Nephron (organoid): ENCODE results near the gene INTS1.

Source experiments
- H3K27ac Mint-ChIP-seq, 3 experiments: 2 replicates each; pipeline ENCODE4 v1.8.0; 2020; ENCODE audit warnings: mixed read lengths in 3 of 3, mild to moderate bottlenecking in 2 of 3, moderate library complexity in 1 of 3
- H3K27me3 Mint-ChIP-seq: 2 replicates; pipeline ENCODE4 v1.8.0; 2021; ENCODE audit warnings: low read depth, mild to moderate bottlenecking, moderate library complexity, mixed read lengths
- H3K36me3 Mint-ChIP-seq: 2 replicates; pipeline ENCODE4 v1.8.0; 2020; ENCODE audit warnings: low read depth, mixed read lengths
- H3K4me1 Mint-ChIP-seq: 2 replicates; pipeline ENCODE4 v1.8.0; 2020; ENCODE audit warnings: mixed read lengths
- H3K4me3 Mint-ChIP-seq, 3 experiments: 2 replicates each; pipeline ENCODE4 v1.8.0; 2020; ENCODE audit warnings: mild to moderate bottlenecking in 3 of 3, mixed read lengths in 3 of 3, moderate library complexity in 2 of 3
- H3K9me3 Mint-ChIP-seq: 2 replicates; pipeline ENCODE4 v1.8.0; 2020; ENCODE audit warnings: mixed read lengths
- CTCF ChIP-seq, 3 experiments: fragments of 200-600 bp; sonication (generic); IDR thresholded peaks; one replicate each; pipeline ENCODE4 v1.5.0; 2021; ENCODE audit warnings: antibody characterized with exemption in 3 of 3; ENCODE audit not compliant: unreplicated experiment in 3 of 3

Gene INTS1

GRCh38 chr7:1485156-1485555 lies 19.0 kb downstream of the INTS1 start:
- H3K9me3 Mint-ChIP-seq = no peaks in the 10 kb centered on the region
- H3K4me3 Mint-ChIP-seq = no peak overlapping the region
- peaks cover 27% of the 10 kb centered on the region for H3K36me3 Mint-ChIP-seq
- H3K27ac Mint-ChIP-seq = no peak overlapping the region
- H3K4me1 Mint-ChIP-seq = no peaks in the 10 kb centered on the region
- TF ChIP-seq CTCF (IDR thresholded peaks at IDR 0.05; ENCODE audit: unreplicated experiment in 3 of 3) = no peak
- H3K27me3 Mint-ChIP-seq = no peaks in the 10 kb centered on the region

GRCh38 chr7:1484569-1484968 lies 19.6 kb downstream of the INTS1 start:
- H3K36me3 Mint-ChIP-seq = peaks cover 22% of the 10 kb centered on the region
- no peaks in the 10 kb centered on the region for H3K4me1 Mint-ChIP-seq
- no peak overlapping the region for H3K27ac Mint-ChIP-seq
- H3K9me3 Mint-ChIP-seq = no peaks in the 10 kb centered on the region
- no peak overlapping the region for H3K4me3 Mint-ChIP-seq
- no peaks in the 10 kb centered on the region for H3K27me3 Mint-ChIP-seq
- TF ChIP-seq CTCF (IDR thresholded peaks at IDR 0.05; ENCODE audit: unreplicated experiment in 3 of 3) = no peak

GRCh38 chr7:1483536-1484505 lies 20.4 kb downstream of the INTS1 start:
- no peaks in the 10 kb centered on the region for H3K27me3 Mint-ChIP-seq
- H3K36me3 Mint-ChIP-seq = peaks cover 16% of the 10 kb centered on the region
- H3K4me1 Mint-ChIP-seq = no peaks in the 10 kb centered on the region
- no peak for TF ChIP-seq CTCF (IDR thresholded peaks at IDR 0.05; ENCODE audit: unreplicated experiment in 3 of 3)
- H3K4me3 Mint-ChIP-seq = no peak overlapping the region
- no peak overlapping the region for H3K27ac Mint-ChIP-seq
- H3K9me3 Mint-ChIP-seq = no peaks in the 10 kb centered on the region

- H3K4me1 Mint-ChIP-seq = no peaks in the 10 kb centered on the region
- no peaks in the 10 kb centered on the region for H3K27me3 Mint-ChIP-seq
- no peak overlapping the region for H3K27ac Mint-ChIP-seq
- no peaks in the 10 kb centered on the region for H3K9me3 Mint-ChIP-seq
- TF ChIP-seq CTCF (IDR thresholded peaks at IDR 0.05; ENCODE audit: unreplicated experiment in 3 of 3) = no peak
- no peak overlapping the region for H3K4me3 Mint-ChIP-seq
- peaks cover 8% of the 10 kb centered on the region for H3K36me3 Mint-ChIP-seq
Observed at GRCh38 chr7:1483079-1483478, 21.1 kb downstream of the INTS1 start.

- H3K9me3 Mint-ChIP-seq = no peaks in the 10 kb centered on the region
- H3K27ac Mint-ChIP-seq = no peak overlapping the region
- no peaks in the 10 kb centered on the region for H3K4me1 Mint-ChIP-seq
- no peaks in the 10 kb centered on the region for H3K27me3 Mint-ChIP-seq
- H3K36me3 Mint-ChIP-seq = peaks cover 8% of the 10 kb centered on the region
- no peak for TF ChIP-seq CTCF (IDR thresholded peaks at IDR 0.05; ENCODE audit: unreplicated experiment in 3 of 3)
- no peak overlapping the region for H3K4me3 Mint-ChIP-seq
Observed at GRCh38 chr7:1481300-1481699, 22.9 kb downstream of the INTS1 start.

- no peak for TF ChIP-seq CTCF (IDR thresholded peaks at IDR 0.05; ENCODE audit: unreplicated experiment in 3 of 3)
- H3K27ac Mint-ChIP-seq = no peak overlapping the region
- H3K4me3 Mint-ChIP-seq = no peak overlapping the region
- no peaks in the 10 kb centered on the region for H3K27me3 Mint-ChIP-seq
- peaks cover 8% of the 10 kb centered on the region for H3K36me3 Mint-ChIP-seq
- no peaks in the 10 kb centered on the region for H3K9me3 Mint-ChIP-seq
- no peaks in the 10 kb centered on the region for H3K4me1 Mint-ChIP-seq
Observed at GRCh38 chr7:1480670-1481069, 23.5 kb downstream of the INTS1 start.
